Aortic smooth muscle cell (primary cell): ENCODE measurements around the gene FXYD5. TPM values are rescaled to one million over a fixed set of nuclear protein-coding genes. Genes with fewer than 3 reads are reported as not detected.

Experiments
- total RNA-seq: library from RNA; depleted of rRNA; stranded (reverse); fragments of >200 nt; gene quantifications from 2 replicates; pipeline ENCODE4 v1.2.3, GENCODE V29; 2014

FXYD5 gene
- total RNA-seq, result 35.1 and 39.1 TPM in 2 replicates

GRCh38 chr19:35154525-35155406, at the start of gene FXYD5:
Gene FXYD5, plus strand, starts transcription at chr19:35154735. Its CDS starts 816 bp downstream, at chr19:35155551.

GRCh38 chr19:35115177-35115951, 39.2 kb upstream of the FXYD5 start, which contains the start of gene FXYD3:
Gene FXYD3, plus strand, starts transcription at chr19:35115823. Its CDS starts 3,554 bp downstream, at chr19:35119377.

GRCh38 chr19:35134601-35135242, 19.8 kb upstream of the FXYD5 start, which contains the start of gene LGI4:
Gene LGI4, minus strand, starts transcription at chr19:35135059. Its CDS starts 379 bp downstream, at chr19:35134680.

GRCh38 chr19:35138305-35138892, 16.1 kb upstream of the FXYD5 start, which contains the start of gene FXYD1:
Gene FXYD1, plus strand, starts transcription at chr19:35138824. Its CDS starts 1,256 bp downstream, at chr19:35140080.

GRCh38 chr19:35143231-35143715, 11.3 kb upstream of the FXYD5 start, which contains the start of gene FXYD7:
Gene FXYD7, plus strand, starts transcription at chr19:35143255. Its CDS starts 79 bp downstream, at chr19:35143334.

Other genes with a start within 250 kb of the FXYD5 start
- 2.6 and 2.9 TPM in 2 replicates for gene ZNF30, start 227.8 kb upstream of the FXYD5 start, total RNA-seq
- 4.0 and 4.4 TPM in 2 replicates for gene ZNF792, start 190.5 kb upstream of the FXYD5 start, total RNA-seq
- 17.2 and 24.6 TPM in 2 replicates for gene GRAMD1A, start 154.4 kb upstream of the FXYD5 start, total RNA-seq
- 16.1 and 32.8 TPM in 2 replicates for gene SCN1B, start 124.3 kb upstream of the FXYD5 start, total RNA-seq
- gene HPN, start 113.0 kb upstream of the FXYD5 start, total RNA-seq, result 0.12 TPM in 1 of 2 replicates, not detected in the other
- not detected in 2 replicates for gene FXYD3, start 38.9 kb upstream of the FXYD5 start, total RNA-seq
- 0.06 and 0.13 TPM in 2 replicates for gene LGI4, start 19.7 kb upstream of the FXYD5 start, total RNA-seq
- gene FXYD1, start 15.9 kb upstream of the FXYD5 start, total RNA-seq, result 3.4 and 7.0 TPM in 2 replicates
- not detected in 2 replicates for gene FXYD7, start 11.5 kb upstream of the FXYD5 start, total RNA-seq
- not detected in 2 replicates for gene FAM187B, start 74.0 kb downstream of the FXYD5 start, total RNA-seq
- 0.26 and 0.37 TPM in 2 replicates for gene LSR, start 94.3 kb downstream of the FXYD5 start, total RNA-seq
- gene USF2, start 114.2 kb downstream of the FXYD5 start, total RNA-seq, result 45.8 and 51.1 TPM in 2 replicates
- not detected in 2 replicates for gene HAMP, start 127.8 kb downstream of the FXYD5 start, total RNA-seq
- not detected in 2 replicates for gene MAG, start 137.4 kb downstream of the FXYD5 start, total RNA-seq
- 0.40 and 0.56 TPM in 2 replicates for gene CD22, start 174.5 kb downstream of the FXYD5 start, total RNA-seq
- not detected in 2 replicates for gene FFAR1, start 193.2 kb downstream of the FXYD5 start, total RNA-seq
- not detected in 2 replicates for gene FFAR3, start 203.7 kb downstream of the FXYD5 start, total RNA-seq
- not detected in 2 replicates for gene GPR42, start 216.3 kb downstream of the FXYD5 start, total RNA-seq